Mesodermal cell (in vitro differentiated cells): ENCODE results near the gene MYBBP1A.

ENCODE experiments used
- H3K27ac ChIP-seq: 2 replicates; pipeline ENCODE4 v1.7.0; 2013; ENCODE audit warnings: mild to moderate bottlenecking, low read depth, low read length, moderate library complexity; ENCODE audit not compliant: severe bottlenecking
- H3K36me3 ChIP-seq: 2 replicates; pipeline ENCODE4 v1.7.1; 2013; ENCODE audit warnings: mild to moderate bottlenecking, low read length, moderate library complexity; ENCODE audit not compliant: control insufficient read depth, insufficient read depth
- H3K4me1 ChIP-seq: one replicate; pipeline ENCODE4 v1.7.1; 2013; ENCODE audit warnings: mild to moderate bottlenecking, low read length; ENCODE audit not compliant: insufficient read depth, control insufficient read depth, poor library complexity, severe bottlenecking
- H3K4me3 ChIP-seq: 2 replicates; pipeline ENCODE4 v1.7.0; 2013; ENCODE audit warnings: low read length, control low read depth, mild to moderate bottlenecking; ENCODE audit not compliant: insufficient read depth, poor library complexity, severe bottlenecking; ENCODE audit errors: extremely low read depth
- H3K9me3 ChIP-seq: 2 replicates; pipeline ENCODE4 v1.7.1; 2013; ENCODE audit warnings: mild to moderate bottlenecking, low read length, moderate library complexity; ENCODE audit not compliant: control insufficient read depth
- WGBS, 2 experiments: methylation state at CpG; one replicate each; pipeline ENCODE4 v1.1.5; 2013; ENCODE audit warnings: missing lambda C conversion rate in 2 of 2; ENCODE audit not compliant: insufficient coverage in 2 of 2; 5-methylcytosine and 5-hydroxymethylcytosine counted together

Gene MYBBP1A

DNA sequence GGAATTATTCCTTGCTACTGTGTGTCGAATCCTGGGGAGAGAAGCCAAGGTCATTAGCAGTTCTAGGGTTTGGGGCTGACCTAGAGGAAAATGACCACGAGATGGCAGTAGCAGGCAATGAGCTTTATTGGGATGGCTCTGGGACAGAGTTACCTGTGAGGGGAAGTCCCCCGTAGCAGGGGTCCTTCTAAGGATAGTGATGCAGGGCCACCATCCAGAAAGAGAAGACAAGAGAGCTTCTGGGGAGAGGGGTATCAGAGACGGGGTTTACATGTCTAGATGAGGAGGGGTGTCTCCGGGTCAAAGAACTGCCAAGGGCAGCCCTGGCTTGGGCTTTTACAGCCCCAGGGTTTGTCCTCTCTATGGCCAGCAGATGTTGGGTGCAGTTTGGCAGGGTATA lies 11.6 kb upstream of the MYBBP1A start:
- 20 to 22% methylated on average over 4 to 5 of the region's 5 CpGs for WGBS, 2 experiments
- no peaks in the 10 kb centered on the region for H3K9me3 ChIP-seq
- H3K36me3 ChIP-seq: no peaks in the 10 kb centered on the region
- no peak overlapping the region for H3K27ac ChIP-seq
- no peak overlapping the region for H3K4me3 ChIP-seq
- no peaks in the 10 kb centered on the region for H3K4me1 ChIP-seq

DNA sequence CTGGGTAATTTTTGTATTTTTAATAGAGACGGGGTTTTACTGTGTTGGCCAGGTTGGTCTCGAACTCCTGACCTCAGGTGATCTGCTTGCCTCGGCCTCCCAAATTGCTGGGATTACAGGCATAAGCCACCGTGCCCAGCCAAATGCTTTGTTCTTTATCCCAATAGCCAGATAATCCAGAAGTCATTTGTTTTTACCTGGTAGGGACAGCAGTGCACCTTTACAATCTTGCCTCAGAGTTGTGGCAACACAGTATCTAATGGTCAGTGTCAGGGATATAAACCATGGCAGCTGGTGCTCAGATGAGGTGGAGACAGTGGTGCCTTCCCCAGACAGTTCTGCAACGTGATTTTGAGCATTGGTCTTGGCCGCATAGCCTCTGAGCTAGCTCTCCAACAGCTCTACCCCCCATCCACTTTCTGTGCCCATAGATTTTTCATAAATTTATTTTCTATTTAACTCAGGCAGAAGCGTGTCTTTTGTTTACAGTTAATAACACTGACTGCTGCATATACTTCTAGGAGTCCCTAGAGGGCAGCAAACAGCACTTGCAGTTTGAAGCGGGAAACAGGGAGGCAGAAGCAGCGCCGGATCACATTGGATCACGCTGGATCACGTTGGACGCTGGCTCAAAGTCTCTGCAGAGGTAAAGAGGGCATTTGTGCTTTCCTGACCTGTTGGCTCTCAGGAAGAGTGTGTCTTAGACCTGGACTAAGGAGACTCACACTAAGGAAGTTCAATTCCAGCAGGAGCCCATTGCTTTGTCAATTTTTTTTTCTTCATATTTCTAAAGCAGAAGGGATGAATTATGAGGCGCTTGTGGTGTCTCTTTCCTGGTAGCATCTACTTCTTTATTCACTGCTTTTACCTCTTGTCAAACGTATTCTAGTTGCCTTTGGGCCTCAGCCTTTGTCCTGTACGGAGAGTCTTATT lies 10.3 kb upstream of the MYBBP1A start:
- H3K9me3 ChIP-seq: no peaks in the 10 kb centered on the region
- no peaks in the 10 kb centered on the region for H3K36me3 ChIP-seq
- H3K27ac ChIP-seq: no peak overlapping the region
- no peak overlapping the region for H3K4me3 ChIP-seq
- no peaks in the 10 kb centered on the region for H3K4me1 ChIP-seq
- 38 to 40% methylated on average over 13 to 15 of the region's 16 CpGs for WGBS, 2 experiments

DNA sequence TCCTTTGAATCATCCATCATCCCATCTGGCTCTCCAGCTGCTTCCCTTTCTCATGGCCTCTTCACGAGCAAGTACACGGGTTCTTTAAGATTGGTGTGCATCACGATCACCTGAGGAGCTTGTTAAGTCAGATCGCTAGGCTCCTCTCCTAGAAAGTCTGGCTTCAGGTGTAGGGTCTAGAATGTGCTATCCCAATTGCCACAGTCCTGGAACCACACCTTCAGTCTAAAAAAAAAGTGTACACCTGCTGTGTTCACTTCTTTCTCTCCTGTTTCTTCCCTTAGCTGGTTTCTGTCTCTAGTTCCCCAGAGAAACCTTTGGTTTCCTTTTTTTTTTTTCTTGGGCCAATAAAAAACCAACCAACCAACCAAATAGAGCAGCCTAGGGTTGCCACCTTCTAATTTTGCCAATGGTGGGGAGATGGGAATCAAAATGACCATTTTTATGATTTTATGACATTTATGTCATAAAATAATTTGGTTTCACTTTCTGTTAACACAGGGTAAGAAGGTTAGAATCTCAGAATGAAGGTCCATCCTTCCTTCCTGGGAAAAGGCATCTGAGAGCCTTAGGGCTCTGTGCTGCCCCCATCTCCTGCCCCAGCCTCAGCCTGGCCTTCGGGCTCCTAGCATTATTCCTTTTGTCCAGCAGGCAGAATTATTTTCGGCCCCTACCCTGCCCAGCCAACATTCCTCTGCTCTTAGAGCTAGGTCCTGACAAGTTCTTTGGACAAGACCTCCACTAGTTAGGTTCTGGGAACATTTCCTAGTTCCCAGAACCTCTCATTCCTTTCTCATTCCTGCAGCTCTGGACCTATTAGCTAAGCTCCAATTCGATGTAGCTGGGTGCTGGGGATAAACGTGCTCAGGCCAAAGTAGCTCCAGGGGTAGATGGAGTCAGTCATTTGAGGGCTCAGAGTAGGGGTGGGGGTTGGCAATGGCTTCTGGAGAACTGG lies 7.1 kb upstream of the MYBBP1A start:
- H3K27ac ChIP-seq: no peak overlapping the region
- no peaks in the 10 kb centered on the region for H3K4me1 ChIP-seq
- H3K9me3 ChIP-seq: no peaks in the 10 kb centered on the region
- no peaks in the 10 kb centered on the region for H3K36me3 ChIP-seq
- no peak overlapping the region for H3K4me3 ChIP-seq
- WGBS, 2 experiments: 81 to 85% methylated on average over 6 to 8 of the region's 8 CpGs

DNA sequence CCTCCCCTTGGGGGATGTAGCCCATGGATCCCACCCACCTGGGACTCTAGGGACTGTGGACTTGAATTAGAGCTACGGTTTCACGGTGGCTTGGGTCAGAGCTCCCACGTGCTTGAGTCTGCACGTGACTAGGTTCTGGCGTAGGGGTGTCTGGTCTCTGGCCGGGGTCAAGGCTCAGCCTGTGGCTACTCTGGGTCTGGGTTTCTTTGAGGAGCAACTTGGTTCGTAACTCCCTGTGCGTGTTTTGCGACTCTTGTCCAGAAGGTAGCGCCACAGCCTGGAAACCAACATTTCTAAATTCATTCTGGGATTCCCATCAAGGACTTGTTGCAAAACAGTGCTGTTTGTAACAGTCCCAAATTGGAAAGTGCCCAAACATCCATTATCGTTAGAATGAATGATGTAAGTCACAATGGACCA lies 5.7 kb upstream of the MYBBP1A start:
- Histone ChIP-seq H3K4me1 (no peaks in the 10 kb centered on the region), H3K27ac (no peak overlapping the region), H3K9me3 (no peaks in the 10 kb centered on the region), H3K4me3 (no peak overlapping the region), H3K36me3 (no peaks in the 10 kb centered on the region)
- 79 to 83% methylated on average over 8 to 10 of the region's 11 CpGs for WGBS, 2 experiments

DNA sequence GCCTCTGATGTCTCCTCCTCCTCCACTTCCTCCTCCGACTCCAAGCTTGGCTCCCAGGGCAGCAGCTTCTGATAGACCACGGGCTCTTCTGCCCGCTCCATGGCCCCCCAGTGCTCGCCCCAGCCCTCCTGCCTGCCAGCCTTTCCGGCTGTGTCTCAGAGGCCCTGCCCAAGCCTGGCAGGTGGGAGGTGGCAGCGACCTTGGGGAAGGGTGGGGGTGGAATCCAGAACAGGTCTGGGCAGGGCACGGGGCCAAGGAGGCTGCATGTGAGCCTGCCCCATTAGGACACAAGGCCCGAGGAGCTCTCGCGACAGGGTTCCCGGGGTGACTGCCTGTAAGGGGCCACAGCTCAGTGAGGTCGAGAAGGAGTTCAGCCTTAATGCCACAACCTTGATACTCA lies 5.2 kb upstream of the MYBBP1A start, which contains the start of gene GGT6:
Gene GGT6 (minus strand): TSS at position 157 of the 400 bp plus-strand sequence. CDS start 56 bp downstream, at position 101.
- 87 to 91% methylated on average over 6 to 10 of the region's 12 CpGs for WGBS, 2 experiments
- no peak within 1 kb of the TSS for H3K4me3 ChIP-seq
- no peak within 1 kb of the TSS for H3K27ac ChIP-seq
- H3K9me3 ChIP-seq: no peaks in the 10 kb centered on the region
- H3K4me1 ChIP-seq: no peaks in the 10 kb centered on the region
- H3K36me3 ChIP-seq: no peaks in the 10 kb centered on the region

DNA sequence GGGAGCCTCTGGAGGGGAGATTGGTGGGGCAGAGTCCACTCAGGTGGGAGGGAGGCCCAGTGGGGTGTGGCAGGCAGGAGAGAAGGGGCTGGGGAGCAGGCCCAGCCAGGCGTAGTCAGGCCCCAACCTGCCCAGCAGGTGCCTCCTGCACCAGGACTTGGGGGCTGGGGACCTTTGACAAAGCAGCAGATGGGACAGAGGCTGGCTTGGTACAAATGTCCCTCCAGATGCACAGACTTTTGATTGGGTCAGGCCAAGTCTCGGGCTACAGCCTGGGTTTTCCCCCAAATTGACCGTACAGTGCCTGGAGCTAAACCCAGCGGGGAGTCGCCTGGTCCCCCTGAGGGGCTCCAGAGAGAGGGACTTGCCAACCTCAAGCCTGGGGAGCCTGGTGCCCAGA lies 4.8 kb upstream of the MYBBP1A start:
- Histone ChIP-seq H3K9me3 (no peaks in the 10 kb centered on the region), H3K4me1 (no peaks in the 10 kb centered on the region), H3K36me3 (no peaks in the 10 kb centered on the region), H3K27ac (no peak overlapping the region), H3K4me3 (no peak overlapping the region)
- WGBS, 2 experiments: 91 to 94% methylated on average over 5 of the region's 5 CpGs

DNA sequence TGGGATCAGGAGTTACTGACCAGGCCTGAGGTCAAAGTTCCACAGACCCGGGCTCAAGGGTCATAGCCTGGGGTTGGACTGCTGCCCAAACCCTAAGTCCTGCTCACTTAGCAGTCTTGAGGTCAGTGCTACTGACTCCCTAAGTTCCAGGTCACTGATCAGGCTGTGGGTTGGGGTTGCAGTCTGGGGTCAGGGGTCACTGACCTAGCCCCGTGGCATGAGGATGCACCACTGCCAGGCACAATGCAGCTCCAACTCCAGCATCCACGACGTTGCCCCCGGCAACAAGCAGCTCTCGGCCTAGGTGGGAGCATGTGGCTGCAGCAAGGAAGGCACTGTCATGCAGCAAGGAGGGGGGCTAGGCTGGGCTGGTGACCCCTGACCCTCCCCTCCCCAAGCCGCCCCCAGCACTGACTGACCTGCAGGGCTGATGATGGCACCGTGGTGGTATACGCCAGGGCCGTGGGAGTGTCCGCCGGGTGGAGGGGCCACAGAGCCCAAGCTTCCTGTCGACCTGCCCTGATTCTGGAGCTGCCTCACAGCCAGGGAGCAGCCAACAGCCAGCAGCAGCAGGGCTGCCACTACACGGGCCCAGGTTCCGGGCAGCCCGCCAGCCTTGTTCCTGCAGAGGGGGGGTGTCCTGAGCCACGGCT lies 4.1 kb upstream of the MYBBP1A start:
- H3K4me3 ChIP-seq: no peak overlapping the region
- H3K4me1 ChIP-seq: peaks cover 1% of the 10 kb centered on the region
- H3K9me3 ChIP-seq: no peaks in the 10 kb centered on the region
- WGBS, 2 experiments: 80 to 85% methylated on average over 16 of the region's 17 CpGs
- no peak overlapping the region for H3K27ac ChIP-seq
- no peaks in the 10 kb centered on the region for H3K36me3 ChIP-seq

DNA sequence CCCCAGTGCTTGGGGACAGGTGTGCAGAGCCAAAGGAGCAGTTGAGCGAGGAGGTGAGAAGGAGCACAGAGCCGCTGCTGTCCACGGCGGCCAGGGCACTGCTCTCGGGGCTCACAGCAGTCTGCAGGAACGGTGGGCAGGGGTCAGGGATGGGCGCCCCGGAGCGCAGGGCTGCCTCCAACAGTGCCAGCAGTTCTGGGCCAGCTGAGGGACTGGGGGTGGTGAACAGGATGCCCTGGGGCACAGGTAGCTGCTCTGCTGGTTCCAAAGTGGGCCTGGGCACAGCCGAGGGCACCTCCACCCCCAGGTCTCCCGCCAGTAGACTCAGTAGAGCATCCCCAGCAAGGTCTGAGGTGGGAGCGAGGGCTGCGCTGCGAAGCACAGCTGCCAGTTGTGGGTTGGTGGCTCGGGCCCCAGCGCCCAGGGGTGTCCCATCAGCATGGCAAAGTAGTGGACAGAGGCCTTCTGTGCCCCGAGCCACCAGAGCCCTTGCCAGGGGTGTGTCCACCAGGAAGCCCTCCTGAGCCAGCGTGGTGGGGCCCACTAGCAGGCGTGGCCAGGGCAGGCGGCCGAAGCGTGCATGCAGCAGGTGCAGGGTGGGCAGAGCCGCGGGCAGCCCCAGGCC lies 3.3 kb upstream of the MYBBP1A start:
- whole genome bisulfite sequencing, 2 experiments: 90 to 93% methylated on average over 24 of the region's 24 CpGs
- no peak overlapping the region for H3K4me3 ChIP-seq
- H3K27ac ChIP-seq: no peak overlapping the region

DNA sequence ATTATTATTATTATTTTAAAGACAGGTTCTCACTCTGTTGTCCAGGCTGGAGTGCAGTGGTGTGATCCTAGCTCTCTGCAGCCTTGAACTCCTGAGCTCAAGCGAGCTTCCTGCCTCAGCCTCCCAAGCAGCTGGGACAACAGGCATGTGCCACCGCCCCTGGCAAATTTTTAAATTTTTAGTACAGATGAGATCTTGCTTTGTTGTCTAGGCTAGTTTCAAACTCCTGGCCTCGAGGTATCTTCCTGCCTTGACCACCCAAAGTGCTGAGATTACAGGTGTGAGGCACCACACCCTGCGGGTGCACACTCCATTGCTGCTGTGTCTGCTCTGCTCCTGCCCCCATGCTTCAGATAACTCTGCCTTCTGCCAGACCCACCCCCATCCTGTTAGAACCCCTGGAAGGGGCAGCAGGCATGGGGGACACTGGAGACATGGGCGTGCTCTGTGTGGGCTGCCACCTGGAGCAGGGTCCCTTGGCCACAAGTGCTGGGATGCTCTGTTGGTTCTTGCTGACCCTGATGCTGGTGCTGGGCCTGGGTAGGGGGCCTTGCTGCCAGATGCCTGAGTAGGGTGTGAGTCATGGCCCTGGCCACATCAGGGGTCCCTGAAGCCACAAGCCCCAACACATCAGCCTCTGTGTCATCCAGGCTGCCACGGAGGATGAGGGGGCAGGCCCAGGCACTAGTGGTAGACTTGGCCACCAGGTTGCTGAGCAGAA lies 2.6 kb upstream of the MYBBP1A start:
- no peak overlapping the region for H3K4me3 ChIP-seq
- WGBS, 2 experiments: 93 to 96% methylated on average over 6 of the region's 6 CpGs
- peaks cover 11% of the 10 kb centered on the region for H3K36me3 ChIP-seq
- H3K27ac ChIP-seq: no peak overlapping the region
- H3K4me1 ChIP-seq: peaks cover 7% of the 10 kb centered on the region
- H3K9me3 ChIP-seq: no peaks in the 10 kb centered on the region

More for the DNA sequence above, 3.3 kb upstream of the MYBBP1A start:
- Histone ChIP-seq H3K4me1 (peaks cover 7% of the 10 kb centered on the region), H3K36me3 (peaks cover 5% of the 10 kb centered on the region), H3K9me3 (no peaks in the 10 kb centered on the region)
